Ramos (cell line): ENCODE data around the gene ATP10B.
"Not testable (repeated sequence)": the region's sequence is repeated elsewhere in the genome, so short reads cannot be mapped to it uniquely, and the experiment has no call there.

Experiments
- in situ Hi-C: fragments of 300-500 bp; cut with MboI; formaldehyde crosslinking; loops from one replicate; pipeline ENCODE4 v1.14.3; 2022; ENCODE audit warnings: low sequenced_read_pairs; ENCODE audit not compliant: unreplicated experiment

ATP10B gene

GRCh38 chr5:160833806-160834205, 18.2 kb downstream of the ATP10B start:
- in situ Hi-C loops = no loop called here

GRCh38 chr5:160831801-160832200, 20.2 kb downstream of the ATP10B start:
- in situ Hi-C loops = no loop called here

- in situ Hi-C loops = no loop called here
Observed at GRCh38 chr5:160824301-160825001, 27.6 kb downstream of the ATP10B start.

GRCh38 chr5:160812996-160813395, 39.0 kb downstream of the ATP10B start:
- in situ Hi-C loops = not testable (repeated sequence)

- in situ Hi-C loops = no loop called here
Observed at GRCh38 chr5:160805376-160805775, 46.6 kb downstream of the ATP10B start.

- in situ Hi-C loops = no loop called here
Observed at GRCh38 chr5:160802592-160802991, 49.4 kb downstream of the ATP10B start.

- in situ Hi-C loops = no loop called here
Observed at GRCh38 chr5:160800375-160801275, 51.4 kb downstream of the ATP10B start.

- in situ Hi-C loops = no loop called here
Observed at GRCh38 chr5:160799184-160799583, 52.8 kb downstream of the ATP10B start.

GRCh38 chr5:160797020-160797419, 55.0 kb downstream of the ATP10B start:
- in situ Hi-C loops = no loop called here

- in situ Hi-C loops = no loop called here
Observed at GRCh38 chr5:160793530-160793899, 58.5 kb downstream of the ATP10B start.

GRCh38 chr5:160792732-160793529, 59.1 kb downstream of the ATP10B start:
- in situ Hi-C loops = no loop called here

- in situ Hi-C loops = no loop called here
Observed at GRCh38 chr5:160792281-160792680, 59.7 kb downstream of the ATP10B start.

- in situ Hi-C loops = no loop called here
Observed at GRCh38 chr5:160789219-160789859, 62.7 kb downstream of the ATP10B start.

- in situ Hi-C loops = no loop called here
Observed at GRCh38 chr5:160788102-160788660, 63.8 kb downstream of the ATP10B start.

GRCh38 chr5:160787240-160787639, 64.8 kb downstream of the ATP10B start:
- in situ Hi-C loops = no loop called here

- in situ Hi-C loops = no loop called here
Observed at GRCh38 chr5:160774666-160775315, 77.2 kb downstream of the ATP10B start.

- in situ Hi-C loops = no loop called here
Observed at GRCh38 chr5:160773646-160774410, 78.2 kb downstream of the ATP10B start.

GRCh38 chr5:160772854-160773253, 79.2 kb downstream of the ATP10B start:
- in situ Hi-C loops = no loop called here

GRCh38 chr5:160770718-160771117, 81.3 kb downstream of the ATP10B start:
- in situ Hi-C loops = no loop called here
